Measurements from ENCODE around the gene UXT.

Gene UXT

GRCh38 chrX:47645530-47645929 lies 13.4 kb downstream of the UXT start:
- no peak for DNase-seq (ENCODE audit: low read depth)
- no peak for TF ChIP-seq CTCF (IDR thresholded peaks at IDR 0.05; ENCODE audit: low read depth, low read length)
- no peak for TF ChIP-seq MYC (IDR thresholded peaks at IDR 0.05; ENCODE audit: low read depth, low read length)
- TF ChIP-seq MAX (IDR thresholded peaks at IDR 0.05; ENCODE audit: low read depth, low read length) = no peak
- no peak for TF ChIP-seq POLR2A (IDR thresholded peaks at IDR 0.05; ENCODE audit: extremely low read depth, insufficient read length)
- H3K4me3 ChIP-seq (ENCODE audit: low read depth, low read length) = no peak overlapping the region

GRCh38 chrX:47644557-47645091 lies 14.4 kb downstream of the UXT start:
- DNase-seq (ENCODE audit: low read depth) = peak; percentile 28
- no peak for TF ChIP-seq CTCF (IDR thresholded peaks at IDR 0.05; ENCODE audit: low read depth, low read length)
- no peak for TF ChIP-seq MYC (IDR thresholded peaks at IDR 0.05; ENCODE audit: low read depth, low read length)
- TF ChIP-seq POLR2A (IDR thresholded peaks at IDR 0.05; ENCODE audit: extremely low read depth, insufficient read length) = no peak
- no peak for TF ChIP-seq MAX (IDR thresholded peaks at IDR 0.05; ENCODE audit: low read depth, low read length)

GRCh38 chrX:47643926-47644325 lies 15.1 kb downstream of the UXT start:
- DNase-seq (ENCODE audit: low read depth) = peak; percentile 60
- H3K4me3 ChIP-seq (ENCODE audit: low read depth, low read length) = no peak overlapping the region
- TF ChIP-seq MYC (IDR thresholded peaks at IDR 0.05; ENCODE audit: low read depth, low read length) (no peak), MAX (IDR thresholded peaks at IDR 0.05; ENCODE audit: low read depth, low read length) (no peak), CTCF (IDR thresholded peaks at IDR 0.05; ENCODE audit: low read depth, low read length) (peak; percentile 35), POLR2A (IDR thresholded peaks at IDR 0.05; ENCODE audit: extremely low read depth, insufficient read length) (no peak)

More at GRCh38 chrX:47644557-47645091, 14.4 kb downstream of the UXT start:
- no peak overlapping the region for H3K4me3 ChIP-seq (ENCODE audit: low read depth, low read length)

- DNase-seq (ENCODE audit: low read depth) = no peak
- H3K4me3 ChIP-seq (ENCODE audit: low read depth, low read length) = no peak overlapping the region
- TF ChIP-seq MYC (IDR thresholded peaks at IDR 0.05; ENCODE audit: low read depth, low read length) (no peak), CTCF (IDR thresholded peaks at IDR 0.05; ENCODE audit: low read depth, low read length) (no peak), POLR2A (IDR thresholded peaks at IDR 0.05; ENCODE audit: extremely low read depth, insufficient read length) (no peak), MAX (IDR thresholded peaks at IDR 0.05; ENCODE audit: low read depth, low read length) (no peak)
These were observed 20.2 kb downstream of the UXT start for GRCh38 chrX:47638816-47639215.

- DNase-seq (ENCODE audit: low read depth) = no peak
- TF ChIP-seq POLR2A (IDR thresholded peaks at IDR 0.05; ENCODE audit: extremely low read depth, insufficient read length) (no peak), MYC (IDR thresholded peaks at IDR 0.05; ENCODE audit: low read depth, low read length) (no peak), MAX (IDR thresholded peaks at IDR 0.05; ENCODE audit: low read depth, low read length) (no peak)
- H3K4me3 ChIP-seq (ENCODE audit: low read depth, low read length) = no peak overlapping the region
These were observed 21.3 kb downstream of the UXT start for GRCh38 chrX:47637546-47638195.

GRCh38 chrX:47634871-47635575 lies 24.0 kb downstream of the UXT start:
- no peak for DNase-seq (ENCODE audit: low read depth)
- H3K4me3 ChIP-seq (ENCODE audit: low read depth, low read length) = no peak overlapping the region
- TF ChIP-seq POLR2A (IDR thresholded peaks at IDR 0.05; ENCODE audit: extremely low read depth, insufficient read length) (no peak), MYC (IDR thresholded peaks at IDR 0.05; ENCODE audit: low read depth, low read length) (no peak), CTCF (IDR thresholded peaks at IDR 0.05; ENCODE audit: low read depth, low read length) (no peak), MAX (IDR thresholded peaks at IDR 0.05; ENCODE audit: low read depth, low read length) (no peak)

Measured in NB4 (cell line).